HG03565 (cell line): ENCODE data around the gene CLSTN2.

Source experiments
- ATAC-seq: cut with Tn5 transposase; IDR thresholded peaks from one replicate; pipeline ENCODE4 v1.9.1; 2021; ENCODE audit warnings: mild to moderate bottlenecking, moderate library complexity; ENCODE audit not compliant: unreplicated experiment

The CLSTN2 gene

GRCh38 chr3:140323561-140323960 is 388.6 kb downstream of the CLSTN2 start:
- no peak for ATAC-seq

GRCh38 chr3:140332131-140332530 is 397.1 kb downstream of the CLSTN2 start:
- ATAC-seq, result no peak

- no peak for ATAC-seq
Measured at GRCh38 chr3:140334132-140334929, 399.3 kb downstream of the CLSTN2 start.

GRCh38 chr3:140336465-140336864 is 401.5 kb downstream of the CLSTN2 start:
- ATAC-seq, result no peak

- no peak for ATAC-seq
Measured at GRCh38 chr3:140338916-140339315, 403.9 kb downstream of the CLSTN2 start.

GRCh38 chr3:140341203-140341602 is 406.2 kb downstream of the CLSTN2 start:
- no peak for ATAC-seq

- ATAC-seq, result no peak
Measured at GRCh38 chr3:140341817-140342403, 406.9 kb downstream of the CLSTN2 start.

GRCh38 chr3:140342668-140343067 is 407.7 kb downstream of the CLSTN2 start:
- ATAC-seq, result no peak

GRCh38 chr3:140343211-140344081 is 408.5 kb downstream of the CLSTN2 start:
- ATAC-seq, result no peak

- ATAC-seq, result no peak
Measured at GRCh38 chr3:140344082-140344454, 409.1 kb downstream of the CLSTN2 start.

GRCh38 chr3:140344601-140345205 is 409.7 kb downstream of the CLSTN2 start:
- ATAC-seq, result no peak

- no peak for ATAC-seq
Measured at GRCh38 chr3:140347151-140347550, 412.2 kb downstream of the CLSTN2 start.

GRCh38 chr3:140349938-140350337 is 415.0 kb downstream of the CLSTN2 start:
- ATAC-seq, result no peak

GRCh38 chr3:140351466-140351865 is 416.5 kb downstream of the CLSTN2 start:
- ATAC-seq, result no peak

- no peak for ATAC-seq
Measured at GRCh38 chr3:140355481-140355880, 420.5 kb downstream of the CLSTN2 start.

GRCh38 chr3:140358686-140359085 is 423.7 kb downstream of the CLSTN2 start:
- no peak for ATAC-seq

- no peak for ATAC-seq
Measured at GRCh38 chr3:140359233-140359995, 424.4 kb downstream of the CLSTN2 start.

- ATAC-seq, result no peak
Measured at GRCh38 chr3:140360332-140360731, 425.3 kb downstream of the CLSTN2 start.

- no peak for ATAC-seq
Measured at GRCh38 chr3:140363801-140364200, 428.8 kb downstream of the CLSTN2 start.

- no peak for ATAC-seq
Measured at GRCh38 chr3:140365872-140366697, 431.1 kb downstream of the CLSTN2 start.
